WTC11 (cell line): ENCODE results near the gene VSIG10L2.

Experiments
- IRF1 ChIP-seq: sonication (generic); formaldehyde crosslinking; IDR thresholded peaks from 2 replicates; pipeline ENCODE4 v1.8.0; 2023; ENCODE audit warnings: missing genetic modification reagents
- NR3C1 ChIP-seq: sonication (generic); formaldehyde crosslinking; conservative IDR thresholded peaks from 2 replicates; pipeline ENCODE4 v1.8.1; 2023; ENCODE audit warnings: low read depth, mild to moderate bottlenecking, missing genetic modification reagents
- PREB ChIP-seq: sonication (generic); formaldehyde crosslinking; IDR thresholded peaks from 2 replicates; pipeline ENCODE4 v1.8.1; 2022; ENCODE audit warnings: mild to moderate bottlenecking, missing genetic modification reagents, moderate library complexity, borderline replicate concordance
- RELA ChIP-seq: sonication (generic); formaldehyde crosslinking; IDR thresholded peaks from 2 replicates; pipeline ENCODE4 v1.8.1; 2022; ENCODE audit warnings: missing genetic modification reagents, mild to moderate bottlenecking, borderline replicate concordance

- TF ChIP-seq IRF1 (no peak), NR3C1 (CRISPR knock-in tag) (no peak), PREB (CRISPR knock-in tag) (no peak), RELA (no peak)
Measured at GRCh38 chr11:125931668-125932067, 14.2 kb upstream of the VSIG10L2 start.
